SU-DHL-6 (cell line): ENCODE results near the gene LPIN1.

Experiments
- H2AFZ ChIP-seq: fragments of 200-600 bp; sonication (generic); 2 replicates; pipeline ENCODE4 v1.6.1; 2014; ENCODE audit warnings: low read depth, mild to moderate bottlenecking, moderate library complexity, mixed read lengths, antibody characterized with exemption, low read length; ENCODE audit not compliant: severe bottlenecking
- H3F3A ChIP-seq: fragments of 200-600 bp; shearing (Covaris generic); 2 replicates; pipeline ENCODE4 v1.6.0; 2016; ENCODE audit warnings: antibody characterized with exemption, mild to moderate bottlenecking; ENCODE audit not compliant: insufficient read depth
- H3K27ac ChIP-seq: fragments of 200-600 bp; sonication (generic); 2 replicates; pipeline ENCODE4 v1.5.1; 2016; ENCODE audit warnings: low read depth, mild to moderate bottlenecking, low read length, moderate library complexity, mixed read lengths
- H3K27me3 ChIP-seq: fragments of 200-600 bp; sonication (generic), shearing (Covaris generic); 2 replicates; pipeline ENCODE4 v1.6.0; 2014; ENCODE audit warnings: mild to moderate bottlenecking, low read length
- H3K36me3 ChIP-seq: fragments of 200-600 bp; sonication (generic); 2 replicates; pipeline ENCODE4 v1.6.1; 2014; ENCODE audit warnings: mild to moderate bottlenecking, low read length, mixed read lengths
- H3K4me2 ChIP-seq: fragments of 300-600, 200-600 bp; shearing (Covaris generic), sonication (generic); 2 replicates; pipeline ENCODE4 v1.6.0; 2014; ENCODE audit warnings: low read length, low read depth, mild to moderate bottlenecking; ENCODE audit not compliant: poor library complexity, severe bottlenecking
- H3K4me3 ChIP-seq: fragments of 200-600 bp; sonication (generic); 2 replicates; pipeline ENCODE4 v1.5.1; 2014; ENCODE audit warnings: antibody characterized with exemption, low read length, mild to moderate bottlenecking, mixed read lengths; ENCODE audit not compliant: insufficient read depth, poor library complexity, severe bottlenecking
- H3K79me2 ChIP-seq: fragments of 200-600 bp; sonication (generic); 2 replicates; pipeline ENCODE4 v1.6.1; 2014; ENCODE audit warnings: mild to moderate bottlenecking, low read length, moderate library complexity; ENCODE audit not compliant: insufficient read depth
- H3K9ac ChIP-seq: fragments of 200-600 bp; sonication (generic); 2 replicates; pipeline ENCODE4 v1.7.0; 2014; ENCODE audit warnings: mild to moderate bottlenecking, low read length
- H3K9me2 ChIP-seq: fragments of 200-600 bp; sonication (generic); replicated peaks from 2 replicates; pipeline ENCODE4 v1.6.1; 2014; ENCODE audit warnings: low read length; ENCODE audit not compliant: insufficient read depth
- H3K9me3 ChIP-seq: fragments of 200-600 bp; sonication (generic); 2 replicates; pipeline ENCODE4 v1.6.1; 2014; ENCODE audit warnings: low read length, mixed read lengths; ENCODE audit not compliant: insufficient read depth
- H4K20me1 ChIP-seq: fragments of 200-600 bp; sonication (generic); 2 replicates; pipeline ENCODE4 v1.6.1; 2014; ENCODE audit warnings: low read depth, mild to moderate bottlenecking, antibody characterized with exemption, low read length, moderate library complexity, mixed read lengths
- EZH2phosphoT487 ChIP-seq: fragments of 200-600 bp; sonication (generic), shearing (Covaris generic); conservative IDR thresholded peaks from 2 replicates; pipeline ENCODE4 v1.6.1; 2018; ENCODE audit warnings: mild to moderate bottlenecking, antibody characterized with exemption, low read length, moderate library complexity, mixed read lengths
- TF ChIP-seq, protein P1 (sequence below): fragments of 200-600 bp; sonication (generic); IDR thresholded peaks from one replicate; pipeline ENCODE4 v1.5.1; 2017; ENCODE audit warnings: antibody characterized with exemption, mild to moderate bottlenecking, low read length, moderate library complexity; ENCODE audit not compliant: insufficient read depth, poor library complexity, severe bottlenecking

Gene LPIN1

DNA sequence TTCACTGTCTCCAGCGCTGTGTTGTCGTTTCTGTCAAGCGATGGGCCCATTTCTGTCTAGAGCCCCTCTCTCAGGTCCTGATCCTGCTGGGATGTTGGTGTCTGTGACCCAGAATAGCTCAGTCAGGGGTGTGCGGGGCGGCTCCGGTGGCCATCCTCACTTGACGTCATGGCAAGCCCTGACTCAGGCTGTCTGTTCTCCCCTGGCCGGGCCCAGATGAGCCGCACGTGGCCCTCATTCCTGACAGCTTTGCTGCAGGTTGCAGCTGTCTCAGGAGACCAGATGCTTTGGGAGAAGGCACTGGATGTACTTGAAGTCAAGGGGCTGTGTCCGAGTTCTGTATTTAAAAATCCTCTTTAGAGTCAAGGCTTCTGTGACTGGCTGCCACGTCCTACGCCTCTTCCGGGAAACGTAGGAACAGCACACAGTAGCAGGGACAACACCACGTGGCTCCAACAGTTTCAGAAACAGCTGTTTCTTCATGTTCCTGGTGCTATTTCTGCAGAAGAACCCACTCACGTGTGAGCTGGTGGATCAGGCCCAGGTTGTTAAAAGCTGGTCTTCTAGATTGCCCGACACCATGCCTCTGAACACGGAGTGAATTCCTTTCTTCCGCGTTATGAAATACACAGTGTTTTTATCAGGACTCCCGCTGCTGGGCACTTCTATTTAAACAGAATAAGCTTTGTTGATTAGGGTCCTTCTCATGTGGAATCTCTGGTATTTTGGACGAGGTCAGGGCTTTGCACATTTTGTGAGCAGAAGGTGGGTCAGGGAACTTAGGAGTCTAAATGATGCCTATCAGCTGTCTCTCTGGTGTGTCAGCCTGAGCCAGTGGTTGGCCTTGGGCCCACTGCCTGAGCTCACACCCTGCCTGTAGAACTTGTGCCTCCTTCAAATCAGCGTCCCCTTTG lies 48.2 kb upstream of the LPIN1 start:
- no peaks in the 10 kb centered on the region for H3K9me3 ChIP-seq
- H3K9ac ChIP-seq, result no peak overlapping the region
- TF ChIP-seq, protein P1, sequence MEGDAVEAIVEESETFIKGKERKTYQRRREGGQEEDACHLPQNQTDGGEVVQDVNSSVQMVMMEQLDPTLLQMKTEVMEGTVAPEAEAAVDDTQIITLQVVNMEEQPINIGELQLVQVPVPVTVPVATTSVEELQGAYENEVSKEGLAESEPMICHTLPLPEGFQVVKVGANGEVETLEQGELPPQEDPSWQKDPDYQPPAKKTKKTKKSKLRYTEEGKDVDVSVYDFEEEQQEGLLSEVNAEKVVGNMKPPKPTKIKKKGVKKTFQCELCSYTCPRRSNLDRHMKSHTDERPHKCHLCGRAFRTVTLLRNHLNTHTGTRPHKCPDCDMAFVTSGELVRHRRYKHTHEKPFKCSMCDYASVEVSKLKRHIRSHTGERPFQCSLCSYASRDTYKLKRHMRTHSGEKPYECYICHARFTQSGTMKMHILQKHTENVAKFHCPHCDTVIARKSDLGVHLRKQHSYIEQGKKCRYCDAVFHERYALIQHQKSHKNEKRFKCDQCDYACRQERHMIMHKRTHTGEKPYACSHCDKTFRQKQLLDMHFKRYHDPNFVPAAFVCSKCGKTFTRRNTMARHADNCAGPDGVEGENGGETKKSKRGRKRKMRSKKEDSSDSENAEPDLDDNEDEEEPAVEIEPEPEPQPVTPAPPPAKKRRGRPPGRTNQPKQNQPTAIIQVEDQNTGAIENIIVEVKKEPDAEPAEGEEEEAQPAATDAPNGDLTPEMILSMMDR, result no peak
- no peak for TF ChIP-seq EZH2phosphoT487
- no peaks in the 10 kb centered on the region for H3K79me2 ChIP-seq
- H3K36me3 ChIP-seq, result no peaks in the 10 kb centered on the region
- H4K20me1 ChIP-seq, result no peaks in the 10 kb centered on the region
- no peaks in the 10 kb centered on the region for H3K9me2 ChIP-seq
- no peaks in the 10 kb centered on the region for H3F3A ChIP-seq
- H3K4me2 ChIP-seq, result no peak overlapping the region
- no peak overlapping the region for H3K27ac ChIP-seq
- no peaks in the 10 kb centered on the region for H3K27me3 ChIP-seq
- no peak overlapping the region for H2AFZ ChIP-seq
- no peak overlapping the region for H3K4me3 ChIP-seq

DNA sequence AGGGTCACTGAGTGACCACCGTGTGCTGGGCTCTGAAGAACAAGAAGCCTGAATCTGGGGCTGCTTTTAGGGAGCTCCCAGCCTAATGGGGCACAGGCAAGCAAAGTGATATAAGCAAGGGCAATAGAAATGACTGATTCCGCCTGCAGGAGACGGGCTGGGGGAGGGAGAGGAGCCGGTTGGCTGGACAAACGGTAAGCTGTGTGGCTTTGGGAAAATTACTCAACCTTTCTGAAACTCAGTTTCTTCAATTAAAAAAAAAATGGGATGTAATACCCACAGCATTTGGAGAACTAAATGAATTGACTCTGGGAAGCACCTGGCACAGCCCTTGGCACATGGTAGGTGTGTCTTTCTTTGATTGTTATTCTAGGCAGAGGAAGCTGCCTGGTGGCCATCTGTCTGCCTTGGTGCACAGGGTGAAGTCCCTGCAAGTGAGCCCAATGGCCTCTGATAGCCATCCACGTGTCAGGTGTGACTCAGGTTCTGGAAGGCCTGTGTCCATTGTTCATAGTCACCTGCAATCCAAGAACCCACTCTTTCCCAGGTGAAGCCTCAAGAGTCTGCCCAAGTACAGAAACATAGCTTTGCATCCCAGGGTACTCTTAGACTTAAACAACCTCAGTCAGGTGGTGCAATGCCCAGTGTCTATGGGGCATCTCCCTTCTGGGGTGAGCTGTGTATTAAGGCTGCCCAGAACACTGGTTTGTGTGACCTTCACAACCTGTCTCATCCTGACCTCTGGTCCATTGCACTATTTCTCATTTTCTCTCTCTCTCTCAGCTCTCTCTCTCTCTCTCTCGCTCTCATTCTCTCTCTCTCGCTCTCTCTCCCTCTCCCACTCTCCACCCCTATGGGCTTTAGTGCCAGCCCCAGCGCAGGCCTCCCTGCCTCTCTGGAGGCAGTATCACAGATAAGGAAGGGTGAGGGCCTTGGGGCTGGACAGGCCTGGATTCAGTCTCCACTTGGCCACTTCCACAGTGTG lies 46.5 kb upstream of the LPIN1 start:
- Histone ChIP-seq H3K27ac (no peak overlapping the region), H3K4me3 (no peak overlapping the region), H3K36me3 (no peaks in the 10 kb centered on the region), H3F3A (no peaks in the 10 kb centered on the region), H4K20me1 (no peaks in the 10 kb centered on the region), H3K9me3 (no peaks in the 10 kb centered on the region), H3K9ac (no peak overlapping the region), H3K4me2 (no peak overlapping the region), H3K27me3 (no peaks in the 10 kb centered on the region), H3K9me2 (no peaks in the 10 kb centered on the region), H2AFZ (no peak overlapping the region), H3K79me2 (no peaks in the 10 kb centered on the region)
- no peak for TF ChIP-seq EZH2phosphoT487
- TF ChIP-seq, protein P1, result no peak

DNA sequence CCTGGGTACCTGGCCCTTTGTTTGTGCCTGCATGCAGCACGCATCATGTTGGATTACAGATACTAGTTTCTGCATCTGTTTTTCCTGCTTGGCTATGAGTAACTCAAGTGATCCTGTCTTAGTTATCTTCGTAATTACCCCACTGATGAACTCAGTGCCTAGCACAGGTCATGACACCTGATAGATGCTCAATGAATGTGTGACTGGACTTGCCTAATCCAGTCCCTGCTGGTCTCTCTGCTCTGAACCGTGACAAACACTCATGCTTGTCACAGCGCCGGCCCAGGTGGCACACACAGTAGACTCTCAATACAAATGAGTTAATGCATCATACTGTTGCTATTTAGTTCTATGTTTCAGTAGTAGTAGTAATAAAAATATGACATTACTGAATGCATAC lies 45.2 kb upstream of the LPIN1 start:
- H3K79me2 ChIP-seq, result no peaks in the 10 kb centered on the region
- H2AFZ ChIP-seq, result no peak overlapping the region
- H3K4me3 ChIP-seq, result no peak overlapping the region
- no peaks in the 10 kb centered on the region for H4K20me1 ChIP-seq
- no peak overlapping the region for H3K4me2 ChIP-seq
- H3K9me2 ChIP-seq, result no peaks in the 10 kb centered on the region
- no peak overlapping the region for H3K27ac ChIP-seq
- H3K27me3 ChIP-seq, result no peaks in the 10 kb centered on the region
- no peak overlapping the region for H3K9ac ChIP-seq
- no peaks in the 10 kb centered on the region for H3K9me3 ChIP-seq
- no peak for TF ChIP-seq EZH2phosphoT487
- TF ChIP-seq, protein P1, result no peak
- no peaks in the 10 kb centered on the region for H3K36me3 ChIP-seq
- no peaks in the 10 kb centered on the region for H3F3A ChIP-seq
